AG10803 (cell line): ENCODE measurements around the gene IFNGR2.
"Not testable (repeated sequence)": the region's sequence is repeated elsewhere in the genome, so short reads cannot be mapped to it uniquely, and the experiment has no call there.

Experiments used
- DNase-seq: peaks from one replicate; pipeline ENCODE4 v3.0.0; 2010; ENCODE audit warnings: low read depth
- H3K4me3 ChIP-seq: 2 replicates; pipeline ENCODE4 v1.5.1; 2011; ENCODE audit warnings: mild to moderate bottlenecking, low read length, control low read depth
- TF ChIP-seq, protein P1 (sequence below): conservative IDR thresholded peaks from 2 replicates; pipeline ENCODE4 v1.5.1; 2011; ENCODE audit warnings: mild to moderate bottlenecking, low read length, control low read depth, inconsistent platforms

Gene IFNGR2

DNA sequence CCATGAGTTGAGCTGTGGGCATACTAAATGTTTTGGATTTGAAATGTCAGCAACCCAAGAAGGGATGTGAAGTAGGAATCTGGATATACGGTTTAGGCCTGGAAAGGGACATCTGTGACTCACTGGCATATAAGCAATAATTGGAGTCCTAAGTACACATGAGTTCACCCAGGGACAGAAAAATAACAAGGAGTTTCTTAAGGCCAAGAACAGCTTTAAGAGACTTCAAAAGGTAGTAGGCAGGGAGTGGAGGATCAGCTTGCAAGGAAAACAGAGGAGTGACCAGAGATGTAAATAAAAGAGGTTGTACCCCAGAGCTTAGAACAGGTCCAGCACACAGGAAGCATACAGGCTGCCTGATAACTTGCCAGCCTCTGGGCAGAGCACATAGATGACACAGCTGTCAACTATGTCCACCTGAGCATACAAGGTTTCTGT is 48.4 kb downstream of the IFNGR2 start:
- no peak overlapping the region for H3K4me3 ChIP-seq
- peak; percentile 9 for DNase-seq
- TF ChIP-seq, protein P1, sequence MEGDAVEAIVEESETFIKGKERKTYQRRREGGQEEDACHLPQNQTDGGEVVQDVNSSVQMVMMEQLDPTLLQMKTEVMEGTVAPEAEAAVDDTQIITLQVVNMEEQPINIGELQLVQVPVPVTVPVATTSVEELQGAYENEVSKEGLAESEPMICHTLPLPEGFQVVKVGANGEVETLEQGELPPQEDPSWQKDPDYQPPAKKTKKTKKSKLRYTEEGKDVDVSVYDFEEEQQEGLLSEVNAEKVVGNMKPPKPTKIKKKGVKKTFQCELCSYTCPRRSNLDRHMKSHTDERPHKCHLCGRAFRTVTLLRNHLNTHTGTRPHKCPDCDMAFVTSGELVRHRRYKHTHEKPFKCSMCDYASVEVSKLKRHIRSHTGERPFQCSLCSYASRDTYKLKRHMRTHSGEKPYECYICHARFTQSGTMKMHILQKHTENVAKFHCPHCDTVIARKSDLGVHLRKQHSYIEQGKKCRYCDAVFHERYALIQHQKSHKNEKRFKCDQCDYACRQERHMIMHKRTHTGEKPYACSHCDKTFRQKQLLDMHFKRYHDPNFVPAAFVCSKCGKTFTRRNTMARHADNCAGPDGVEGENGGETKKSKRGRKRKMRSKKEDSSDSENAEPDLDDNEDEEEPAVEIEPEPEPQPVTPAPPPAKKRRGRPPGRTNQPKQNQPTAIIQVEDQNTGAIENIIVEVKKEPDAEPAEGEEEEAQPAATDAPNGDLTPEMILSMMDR, result no peak

DNA sequence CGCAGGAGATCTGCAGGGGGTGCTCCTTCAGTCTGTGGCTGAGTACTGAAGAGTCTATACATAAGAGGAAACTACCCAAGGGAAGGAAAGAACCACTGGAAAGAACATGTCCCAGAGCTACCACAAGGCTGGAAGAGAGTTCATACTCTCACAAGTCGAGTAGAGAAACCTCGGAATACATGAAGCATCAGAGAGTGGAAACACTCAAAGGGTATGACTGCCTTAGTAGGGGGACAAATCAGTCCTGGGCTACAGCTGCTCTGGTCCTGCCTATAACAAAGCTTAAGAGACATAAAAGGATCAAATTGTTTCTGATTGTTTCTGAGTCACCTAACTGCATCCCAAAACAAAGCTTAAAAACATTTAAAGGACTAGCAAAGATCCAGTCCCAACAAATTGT is 49.1 kb downstream of the IFNGR2 start:
- TF ChIP-seq, protein P1, result no peak
- DNase-seq, result no peak
- H3K4me3 ChIP-seq, result no peak overlapping the region

DNA sequence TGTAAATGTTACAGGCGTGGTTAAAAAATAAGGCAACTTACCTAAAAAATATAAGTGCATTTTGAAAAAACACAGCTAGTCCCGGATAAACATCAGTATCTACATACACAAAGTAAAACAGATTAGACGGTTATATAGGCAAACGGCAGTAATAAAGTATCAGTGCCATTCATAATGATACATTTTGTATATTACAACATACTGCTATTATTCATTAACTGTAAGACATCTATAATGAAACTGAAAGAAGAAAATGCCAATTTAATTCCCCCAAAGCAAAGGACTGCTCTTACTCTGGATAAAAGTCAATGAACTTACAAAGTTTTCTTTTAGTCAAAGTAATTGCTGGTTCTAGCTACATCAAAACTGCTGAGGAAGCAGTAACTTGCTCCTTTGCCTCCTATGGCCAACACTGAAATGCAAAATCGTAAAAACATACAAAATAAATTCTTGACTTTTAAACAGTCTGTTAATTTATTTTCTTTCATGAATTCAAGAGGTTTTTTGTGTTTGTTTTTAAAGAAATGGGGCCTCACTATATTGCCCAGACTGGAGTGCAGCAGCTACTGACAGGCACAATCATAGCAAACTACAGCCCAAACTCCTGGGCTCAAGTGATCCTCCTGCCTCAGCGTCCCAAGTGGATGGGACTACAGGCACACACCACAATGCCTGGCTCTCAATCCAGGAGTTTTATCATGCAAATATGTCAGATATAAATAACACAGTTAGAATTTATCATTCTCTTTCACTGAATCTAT is 52.7 kb downstream of the IFNGR2 start:
- TF ChIP-seq, protein P1, result no peak

DNA sequence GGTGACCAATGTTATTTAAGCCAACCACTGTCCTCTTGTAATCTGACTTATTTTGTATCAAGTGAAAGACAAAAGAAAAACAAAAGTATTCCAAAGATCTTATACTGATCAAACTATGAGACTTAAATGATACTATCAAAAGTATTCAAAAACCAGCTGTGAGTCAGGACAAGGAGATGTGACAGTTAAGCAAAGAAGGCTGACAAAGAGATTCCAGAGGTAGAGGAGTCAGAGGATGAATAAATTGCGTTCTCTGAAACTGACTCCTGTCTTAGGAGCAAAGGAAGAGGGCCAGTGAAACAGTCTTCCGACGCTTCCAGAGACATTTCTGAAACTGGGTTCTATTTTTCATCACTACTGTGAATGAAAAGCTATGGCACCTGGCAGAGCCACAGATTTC is 55.6 kb downstream of the IFNGR2 start:
- no peak overlapping the region for H3K4me3 ChIP-seq
- TF ChIP-seq, protein P1, result no peak
- DNase-seq, result no peak

More for the DNA sequence above, 52.7 kb downstream of the IFNGR2 start:
- H3K4me3 ChIP-seq, result no peak overlapping the region
- DNase-seq, result no peak

DNA sequence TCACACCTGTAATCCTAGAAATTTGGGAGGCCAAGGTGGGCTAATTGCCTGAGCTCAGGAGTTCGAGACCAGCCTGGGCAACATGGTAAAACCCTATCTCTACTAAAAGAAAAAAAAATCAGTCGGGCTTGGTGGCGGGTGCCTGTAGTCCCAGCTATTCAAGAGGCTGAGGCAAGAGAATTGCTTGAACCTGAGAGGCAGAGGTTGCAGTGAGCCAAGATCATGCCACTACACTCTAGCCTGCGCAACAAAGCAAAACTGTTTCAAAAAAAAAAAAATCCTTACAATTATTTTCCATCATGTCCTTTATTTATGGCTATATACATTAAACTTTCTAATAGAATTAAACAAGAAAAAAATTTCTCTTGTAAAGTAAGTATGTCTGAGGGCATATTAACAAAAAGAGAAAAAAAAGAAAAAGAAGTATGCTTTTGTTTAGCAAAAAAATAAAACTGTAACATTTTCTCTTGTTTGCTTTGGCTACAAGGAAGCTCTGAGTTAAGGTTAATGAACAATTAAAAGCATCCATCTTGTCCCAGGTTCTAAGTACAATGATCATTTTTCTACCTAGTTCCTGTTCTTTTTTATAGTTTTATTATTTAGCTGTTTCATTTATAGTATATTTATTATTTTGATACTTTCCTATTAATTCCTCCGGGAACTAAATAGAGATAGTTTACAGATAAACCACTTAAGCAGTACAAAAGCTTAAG is 58.5 kb downstream of the IFNGR2 start:
- no peak overlapping the region for H3K4me3 ChIP-seq
- DNase-seq, result no peak
- TF ChIP-seq, protein P1, result no peak

DNA sequence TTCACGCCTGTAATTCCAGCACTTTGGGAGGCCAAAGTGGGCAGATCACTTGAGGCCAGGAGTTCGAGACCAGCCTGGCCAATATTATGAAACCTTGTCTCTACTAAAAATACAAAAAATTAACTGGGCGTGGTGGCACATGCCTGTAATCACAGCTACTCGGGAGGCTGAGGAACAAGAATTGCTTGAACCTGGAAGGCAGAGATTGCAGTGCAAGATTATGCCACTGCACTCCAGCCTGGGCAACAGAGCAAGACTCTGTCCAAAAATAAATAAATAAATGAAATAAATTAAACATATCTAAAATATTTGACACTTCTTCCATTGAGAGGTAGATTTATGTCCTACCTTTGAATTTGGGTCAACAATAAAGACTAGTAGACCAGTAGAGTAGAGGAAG is 66.0 kb downstream of the IFNGR2 start:
- DNase-seq, H3K4me3 ChIP-seq: not testable (repeated sequence)

DNA sequence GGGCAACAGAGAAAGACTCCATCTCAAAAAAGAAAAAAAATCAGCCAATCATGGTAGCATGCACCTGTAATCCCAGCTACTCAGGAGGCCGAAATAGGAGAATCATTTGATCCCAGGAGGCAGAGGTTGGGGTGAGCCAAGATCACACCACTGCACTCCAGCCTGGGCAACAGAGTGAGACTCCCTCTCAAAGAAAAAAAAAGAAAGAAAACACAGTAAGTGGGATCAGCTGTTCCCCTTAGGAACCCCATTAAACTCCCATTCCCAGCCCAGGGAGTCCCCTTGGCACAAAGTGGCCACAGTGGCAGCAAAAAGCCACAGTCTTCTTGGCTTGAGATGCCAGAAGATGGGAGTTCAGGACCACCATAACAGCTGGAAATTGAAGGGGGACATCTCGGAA is 67.5 kb downstream of the IFNGR2 start:
- TF ChIP-seq, protein P1, result no peak
- no peak overlapping the region for H3K4me3 ChIP-seq
- no peak for DNase-seq
